ENCODE data around the gene TTLL12.

Gene TTLL12

DNA sequence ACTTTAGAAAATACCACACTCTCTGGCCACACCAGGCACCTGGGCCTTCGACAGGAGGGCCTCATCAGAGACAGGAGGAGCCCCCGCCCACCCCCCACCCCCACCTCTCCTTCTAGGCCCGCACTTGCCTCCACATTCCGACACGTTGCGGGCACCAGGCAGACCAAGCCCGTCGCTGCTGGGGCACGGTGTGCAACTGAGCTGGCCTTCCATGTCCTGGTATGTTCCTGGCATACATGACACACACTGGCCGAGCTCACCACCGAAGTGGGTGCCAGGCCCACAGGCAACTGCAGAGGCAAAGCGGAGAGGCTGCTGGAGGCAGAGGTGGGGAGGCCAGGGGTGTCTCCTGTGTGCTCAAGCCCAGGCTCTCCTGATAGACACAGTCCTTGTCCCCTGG lies 27.0 kb upstream of the TTLL12 start:
- no peak for DNase-seq (ENCODE audit: low spot score)

DNA sequence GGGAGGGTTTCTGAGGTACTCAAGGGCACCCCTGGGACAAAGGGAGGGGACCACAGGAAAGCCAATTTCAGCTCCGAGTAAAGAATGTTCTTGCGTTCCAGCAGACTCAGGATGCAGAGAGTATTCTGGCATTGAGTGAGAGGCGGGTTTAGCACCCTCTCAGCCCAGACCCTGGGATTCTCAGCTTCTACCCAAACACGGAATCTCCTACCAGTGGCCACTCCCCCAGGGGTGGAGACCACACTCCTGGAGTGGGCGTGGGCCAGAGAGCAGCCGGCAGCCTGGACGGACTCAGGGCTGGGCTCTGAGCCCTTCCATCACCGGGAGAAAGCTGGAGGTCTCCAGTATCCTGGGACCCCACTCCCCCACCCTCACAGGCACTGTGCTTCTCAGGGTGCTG lies 26.1 kb upstream of the TTLL12 start:
- no peak for DNase-seq (ENCODE audit: low spot score)

DNA sequence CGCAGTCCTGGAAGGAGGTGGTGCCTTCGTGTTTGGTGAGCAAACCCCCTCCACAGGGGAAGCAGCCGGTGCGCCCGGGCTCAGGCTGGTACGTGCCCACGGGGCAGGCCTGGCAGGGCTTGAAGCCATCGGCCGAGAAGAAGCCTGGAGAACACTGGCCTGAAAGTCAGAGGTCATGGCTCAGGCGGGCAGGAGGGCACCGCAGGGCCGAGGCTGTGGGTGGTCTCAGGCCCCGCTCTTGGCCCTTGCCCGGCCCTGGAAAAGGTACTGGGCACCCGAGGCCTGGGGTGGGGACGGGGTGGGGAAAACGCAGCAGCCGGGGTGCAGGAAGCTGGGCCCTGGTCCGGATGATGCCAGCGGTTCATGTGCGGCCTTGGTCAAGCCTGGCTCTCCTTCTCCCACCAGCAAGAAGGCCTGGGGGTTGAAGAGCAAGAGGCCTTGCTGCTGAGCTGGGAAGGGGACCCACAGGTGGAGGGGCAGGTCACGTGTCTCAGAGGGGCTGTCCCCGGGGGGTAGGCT lies 25.6 kb upstream of the TTLL12 start:
- DNase-seq (ENCODE audit: low spot score) = no peak

DNA sequence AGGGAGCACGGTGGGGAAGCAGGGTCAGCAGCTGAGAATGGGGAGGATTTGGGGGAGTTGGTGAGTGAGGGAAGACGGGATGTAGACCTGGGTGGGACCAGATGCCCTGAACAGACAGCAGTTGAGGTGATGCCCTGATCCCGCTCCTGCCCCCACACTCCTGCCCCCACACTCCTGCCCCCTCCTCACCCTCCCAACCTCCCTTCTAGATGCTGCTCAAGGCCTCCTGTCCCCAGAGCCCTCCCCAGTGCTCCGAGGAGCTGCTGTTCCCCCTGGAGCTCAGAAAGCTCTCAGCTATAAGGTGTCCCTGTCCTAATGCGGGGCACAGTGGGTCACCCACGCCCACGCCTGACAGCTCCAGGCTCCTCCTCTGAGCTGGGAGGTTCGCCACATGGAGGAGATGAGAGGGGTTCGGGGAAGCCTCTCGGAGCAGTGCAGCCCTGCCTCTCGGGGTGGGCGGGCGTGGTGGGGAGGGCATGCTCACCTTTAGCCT lies 25.1 kb upstream of the TTLL12 start:
- DNase-seq (ENCODE audit: low spot score) = no peak

DNA sequence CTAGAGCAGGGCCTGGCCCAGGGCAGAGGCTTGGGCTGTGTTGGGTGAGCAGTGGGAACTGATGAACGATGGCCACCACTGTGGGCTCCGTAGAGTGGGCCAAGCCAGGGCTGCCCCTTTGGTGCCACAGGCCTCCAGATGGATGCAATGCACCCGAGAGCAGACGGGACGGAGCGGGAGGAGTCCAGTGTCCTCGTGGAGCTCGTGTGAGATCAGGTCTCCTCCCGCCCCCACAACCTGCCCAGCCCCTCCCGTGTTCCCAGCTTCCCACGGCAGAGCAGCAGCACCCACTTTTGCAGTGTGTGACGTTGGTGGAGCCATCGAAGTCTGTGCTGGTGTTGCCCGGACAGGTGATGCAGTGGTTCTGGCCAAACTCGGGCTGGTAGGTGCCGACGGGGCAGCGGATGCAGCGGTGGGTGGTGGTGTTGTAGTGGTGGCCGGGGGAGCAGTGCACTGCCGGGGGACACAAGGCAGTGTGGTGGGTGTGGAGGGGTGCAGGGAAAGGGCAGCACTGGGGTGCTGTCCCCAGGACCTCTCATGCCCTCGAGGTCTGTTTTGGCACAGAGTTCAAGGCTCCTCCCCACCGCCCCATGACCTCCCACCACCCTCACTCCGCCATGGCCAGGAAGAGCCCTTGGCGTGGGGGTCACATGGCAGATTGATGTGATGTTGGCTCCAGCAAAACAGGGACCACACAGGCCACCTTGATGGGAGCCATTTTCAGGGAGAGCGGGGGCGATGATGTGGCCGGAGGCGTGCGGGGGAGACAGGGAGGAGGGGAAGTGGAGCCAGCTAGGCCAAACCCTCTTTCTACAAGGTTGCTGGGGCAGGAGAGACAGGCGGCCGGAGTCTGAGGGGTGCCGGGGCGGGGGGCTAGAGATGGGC lies 23.9 kb upstream of the TTLL12 start:
- no peak for DNase-seq (ENCODE audit: low spot score)

DNA sequence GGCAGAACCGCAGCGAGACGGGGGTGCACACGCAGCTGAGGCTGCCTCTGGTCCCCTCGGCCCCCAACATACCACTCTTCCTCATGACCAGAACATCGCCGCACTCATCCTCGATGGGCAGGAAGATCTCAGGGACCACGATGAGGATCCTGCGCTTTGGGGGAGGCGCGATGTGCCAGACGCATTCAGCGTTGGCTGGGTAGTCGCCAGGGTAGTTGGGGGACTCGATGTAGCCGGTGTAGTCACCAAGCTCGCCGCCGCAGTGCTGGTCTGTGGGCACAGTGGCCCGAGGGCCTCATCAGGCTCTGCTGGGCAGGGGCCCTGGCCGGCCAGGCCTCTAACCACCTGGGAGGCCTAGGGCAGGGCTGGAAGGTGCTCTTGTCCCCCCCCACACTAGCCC lies 23.0 kb upstream of the TTLL12 start:
- DNase-seq (ENCODE audit: low spot score) = no peak

DNA sequence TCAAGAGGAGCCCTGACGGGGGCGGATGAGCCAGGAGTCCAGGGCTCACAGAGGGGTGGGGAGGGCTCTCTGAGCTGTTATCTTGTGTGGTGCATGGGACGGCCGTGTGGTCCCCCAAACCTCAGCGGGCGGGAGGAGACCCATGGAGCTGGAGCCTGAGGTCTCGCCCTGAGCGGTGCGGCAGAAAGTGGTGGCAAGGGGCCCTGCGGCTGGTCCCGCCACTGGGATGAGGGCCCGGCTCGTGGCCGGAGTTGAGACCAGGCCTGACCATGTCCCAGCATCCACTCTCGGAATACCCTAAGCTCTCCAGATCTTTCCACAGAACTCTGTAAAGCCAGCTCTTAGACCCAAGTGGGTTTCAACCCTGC lies 22.6 kb upstream of the TTLL12 start:
- DNase-seq (ENCODE audit: low spot score) = no peak

DNA sequence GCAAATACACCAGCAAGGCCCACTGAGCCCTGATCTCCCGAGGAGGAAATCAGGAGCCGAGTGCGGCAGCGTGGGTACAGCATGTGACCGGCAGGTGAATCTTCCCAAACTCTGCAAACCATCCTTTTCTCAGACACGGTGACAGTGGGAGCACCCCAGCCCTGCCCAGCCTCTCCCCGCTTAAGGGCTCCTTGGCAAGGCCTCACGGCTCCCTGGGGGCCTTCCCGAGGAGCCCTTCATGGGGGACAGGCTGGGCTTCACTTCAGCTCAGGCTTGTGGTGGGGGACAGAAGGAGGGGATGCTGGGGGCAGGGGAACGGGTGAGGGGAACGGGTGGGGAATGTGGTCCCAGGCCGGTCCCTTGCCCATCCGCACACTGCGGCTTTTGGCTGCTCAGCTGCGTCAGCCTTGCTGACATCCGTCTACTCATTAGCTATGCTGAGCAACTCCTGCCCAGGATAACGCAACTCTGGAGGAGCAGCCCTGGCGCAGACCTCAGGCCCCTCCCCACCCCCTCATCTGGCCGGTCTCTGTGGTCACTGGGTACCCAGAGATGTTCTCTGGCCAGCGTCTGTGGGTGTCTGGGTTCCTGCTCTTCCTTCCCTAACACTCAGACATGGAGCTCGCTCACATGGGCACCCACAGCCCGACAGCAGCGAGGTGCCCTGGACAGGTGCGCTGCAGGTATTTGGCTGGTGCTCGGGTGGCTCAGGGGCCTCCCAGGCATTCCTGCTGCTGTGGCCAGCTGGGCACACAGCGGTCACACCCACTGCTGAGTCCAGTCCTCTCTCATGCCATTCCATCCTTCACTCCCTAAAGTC lies 22.0 kb upstream of the TTLL12 start:
- DNase-seq (ENCODE audit: low spot score) = no peak

DNA sequence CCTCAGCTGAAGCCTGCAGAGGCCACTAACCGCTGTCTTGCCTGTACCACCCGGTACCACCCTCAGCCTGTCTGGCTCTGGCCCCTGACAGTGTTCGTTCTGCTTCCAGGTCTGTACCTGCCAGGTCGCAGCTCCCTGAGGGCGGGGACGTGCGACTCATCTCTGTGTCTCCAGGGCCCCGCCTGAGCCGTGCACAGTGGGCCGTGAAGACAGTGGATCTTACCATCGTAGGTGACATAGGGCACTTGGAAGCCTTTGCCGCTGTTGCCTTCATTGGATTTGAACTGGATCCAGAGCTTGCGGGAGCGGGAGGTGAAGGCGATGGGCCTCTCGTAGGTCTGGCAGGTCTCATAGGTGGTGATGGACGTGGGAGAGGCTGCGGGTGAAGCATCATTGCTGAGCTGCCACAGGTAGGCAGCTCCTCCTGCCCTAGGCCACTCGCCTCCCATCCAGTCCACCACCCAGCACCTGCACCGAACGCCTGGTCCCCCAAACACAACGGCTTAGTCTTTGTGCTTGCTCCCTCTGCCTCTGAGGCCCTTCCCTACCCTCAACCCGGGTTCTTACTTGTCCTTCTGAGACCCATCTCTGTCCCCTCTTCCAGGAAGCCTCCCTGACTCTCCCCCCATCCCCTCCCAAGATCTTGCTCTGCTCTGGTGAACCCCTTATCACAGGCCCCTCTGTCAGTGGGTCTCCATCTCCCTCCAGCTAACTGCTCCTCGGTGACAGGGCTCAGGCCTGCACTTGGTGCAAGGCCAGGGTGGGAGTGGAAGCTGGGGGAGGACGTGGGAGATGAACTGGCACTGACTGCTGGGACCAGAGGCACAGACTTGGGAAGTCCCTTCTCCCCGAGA lies 21.1 kb upstream of the TTLL12 start:
- no peak for DNase-seq (ENCODE audit: low spot score)

DNA sequence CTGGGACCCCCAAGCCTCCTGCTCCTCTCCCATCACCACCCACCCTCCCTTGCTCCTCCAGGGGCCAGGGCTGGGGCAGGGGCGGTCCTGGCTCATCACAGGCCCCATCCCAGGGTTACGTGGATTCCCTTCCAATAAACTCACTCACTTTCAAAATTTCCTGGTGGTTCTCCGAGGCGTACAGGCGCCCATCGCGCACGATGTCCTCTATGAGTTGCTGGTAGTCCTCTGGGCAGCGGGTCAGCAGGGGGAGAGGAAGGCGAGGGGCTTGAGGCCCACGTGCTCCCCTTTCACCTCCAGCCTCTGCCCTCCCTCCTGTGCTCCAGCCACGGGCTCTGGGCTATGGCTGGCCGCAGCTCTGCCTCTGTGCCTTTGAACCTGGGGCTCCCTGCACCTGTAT lies 20.5 kb upstream of the TTLL12 start:
- DNase-seq (ENCODE audit: low spot score) = no peak

DNA sequence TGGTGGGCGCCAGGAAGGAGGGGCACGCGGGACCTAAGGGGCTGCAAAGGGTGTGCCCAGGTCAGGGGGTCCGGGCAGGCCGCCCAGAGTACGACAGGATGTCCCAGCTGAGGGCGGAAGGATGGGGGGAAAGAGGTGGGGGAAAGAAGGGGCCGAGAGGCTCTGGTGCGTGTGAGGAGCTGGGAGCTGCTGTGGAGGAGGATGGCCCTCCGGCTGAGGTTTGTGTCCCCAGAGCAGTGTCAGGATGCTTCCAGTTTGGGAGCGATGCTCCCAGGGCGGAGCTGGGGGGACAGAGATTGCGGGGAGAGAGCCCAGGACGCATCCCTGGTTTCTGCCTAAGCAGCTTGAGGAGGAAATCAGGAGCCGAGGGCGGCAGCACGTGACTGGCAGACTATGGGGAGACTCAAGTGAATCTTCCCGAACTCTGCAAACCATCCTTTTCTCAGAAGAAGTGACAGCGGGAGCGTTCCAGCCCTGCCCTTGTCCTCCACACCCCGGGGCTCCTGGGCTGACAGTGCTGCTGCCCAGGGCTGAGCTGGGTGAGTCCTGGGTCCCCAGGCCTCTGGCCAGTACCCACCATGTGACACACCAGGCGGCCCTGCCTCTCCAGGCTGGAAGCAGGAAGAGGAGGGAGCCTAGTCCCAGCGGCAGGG lies 19.7 kb upstream of the TTLL12 start:
- DNase-seq (ENCODE audit: low spot score) = no peak

DNA sequence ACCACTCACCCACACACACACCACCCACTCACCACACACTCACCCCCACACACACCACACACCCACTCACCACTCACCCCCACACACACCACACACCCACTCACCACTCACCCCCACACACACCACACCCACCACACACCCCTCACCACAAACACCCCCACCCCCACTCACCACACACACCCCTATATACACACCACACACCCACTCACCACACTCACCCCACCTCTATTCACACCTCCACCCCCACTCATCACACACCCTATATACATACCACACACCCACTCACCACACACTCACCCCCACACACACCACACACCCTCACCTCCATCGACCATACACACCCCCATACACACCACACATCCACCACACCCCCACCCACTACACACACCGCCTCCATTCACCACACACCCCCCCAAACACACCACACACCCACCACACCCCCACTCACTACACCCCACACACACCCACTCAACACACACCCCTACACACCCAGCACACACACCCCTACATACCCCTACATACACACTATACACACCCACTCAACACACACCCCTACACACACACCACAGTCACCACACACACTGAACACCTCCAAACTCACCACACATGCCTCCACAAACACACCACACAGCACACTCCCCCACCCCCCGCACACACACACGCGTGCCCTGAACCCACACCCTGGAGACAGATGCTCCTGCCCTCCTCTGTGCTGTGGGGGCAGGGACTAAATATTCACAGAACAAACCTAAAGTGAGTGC lies 19.0 kb upstream of the TTLL12 start:
- DNase-seq (ENCODE audit: low spot score) = no peak

DNA sequence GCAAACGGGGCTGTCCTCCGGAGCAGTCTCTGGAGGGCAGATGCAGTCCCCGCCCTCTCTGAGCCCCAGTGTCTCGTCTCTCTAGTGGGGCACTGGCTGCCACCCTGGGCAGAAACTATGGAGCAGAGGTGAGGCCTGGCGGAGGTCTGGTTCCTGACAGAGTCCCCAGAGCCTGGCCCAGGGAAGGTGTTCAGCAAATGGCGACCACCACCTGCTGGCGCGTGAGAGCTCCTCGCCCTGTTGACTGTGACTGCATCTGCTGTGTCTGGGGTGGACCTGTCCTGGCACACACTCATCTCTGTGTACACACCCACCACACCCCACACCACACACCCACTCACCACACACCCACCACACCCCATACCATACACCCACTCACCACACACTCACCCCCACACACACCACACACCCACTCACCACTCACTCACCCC lies 18.3 kb upstream of the TTLL12 start:
- DNase-seq (ENCODE audit: low spot score) = no peak

DNA sequence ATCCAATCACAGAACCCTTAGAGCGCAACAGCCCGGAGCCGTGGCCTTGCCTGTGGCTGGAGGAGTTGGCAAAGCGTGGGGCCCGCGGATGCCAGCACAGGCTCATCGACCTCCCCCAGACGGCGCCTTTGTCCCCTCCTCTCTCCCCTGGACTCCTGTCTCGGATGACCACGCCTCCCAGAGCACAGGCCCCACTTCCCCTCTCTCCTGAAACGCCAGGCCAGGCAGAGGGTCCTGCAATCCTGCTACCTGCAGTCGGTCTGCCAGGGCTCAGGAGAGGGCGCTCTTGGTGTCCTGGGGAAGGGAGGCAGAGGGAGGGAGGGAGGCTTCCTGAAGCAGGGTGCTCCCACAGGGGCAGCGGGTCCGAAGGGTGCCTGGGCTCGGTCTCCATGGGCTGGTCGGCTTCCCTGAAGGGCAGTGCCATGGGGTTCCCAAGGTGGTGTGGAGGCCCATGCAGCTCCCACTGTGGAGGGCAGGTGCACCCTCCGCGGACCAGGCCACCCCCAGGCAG lies 16.6 kb upstream of the TTLL12 start:
- no peak for DNase-seq (ENCODE audit: low spot score)

DNA sequence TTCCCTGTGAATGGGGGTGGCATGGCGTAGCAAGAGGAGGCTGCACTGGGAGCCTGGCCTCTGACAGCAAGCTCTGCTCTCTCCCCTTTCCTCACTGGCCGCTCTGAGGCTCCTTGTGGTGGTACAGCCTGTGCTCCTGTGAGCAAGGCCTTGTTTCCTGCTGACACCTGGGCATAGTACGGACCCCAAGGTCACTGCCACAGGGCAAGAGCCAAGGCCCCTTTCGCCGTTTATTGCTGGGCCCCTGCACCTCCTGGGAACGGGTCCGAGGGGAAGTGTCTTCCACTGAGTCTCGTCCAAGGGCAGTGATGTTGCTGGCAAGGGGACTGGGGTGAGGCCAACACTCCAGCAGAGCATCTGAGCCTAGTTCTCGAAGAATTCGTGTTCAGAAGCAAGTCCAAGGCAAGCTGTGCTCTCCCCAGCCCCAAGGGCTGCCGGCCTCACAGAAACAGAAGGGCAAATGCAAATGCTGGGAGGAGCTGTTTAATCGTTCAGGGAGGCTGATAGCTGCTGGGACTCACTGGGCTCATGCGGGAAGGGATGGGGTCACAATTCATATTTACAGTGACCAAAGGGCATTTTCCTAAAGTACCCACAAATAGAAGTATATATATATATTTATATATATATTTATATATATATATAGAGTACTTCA lies 15.9 kb upstream of the TTLL12 start:
- no peak for DNase-seq (ENCODE audit: low spot score)

DNA sequence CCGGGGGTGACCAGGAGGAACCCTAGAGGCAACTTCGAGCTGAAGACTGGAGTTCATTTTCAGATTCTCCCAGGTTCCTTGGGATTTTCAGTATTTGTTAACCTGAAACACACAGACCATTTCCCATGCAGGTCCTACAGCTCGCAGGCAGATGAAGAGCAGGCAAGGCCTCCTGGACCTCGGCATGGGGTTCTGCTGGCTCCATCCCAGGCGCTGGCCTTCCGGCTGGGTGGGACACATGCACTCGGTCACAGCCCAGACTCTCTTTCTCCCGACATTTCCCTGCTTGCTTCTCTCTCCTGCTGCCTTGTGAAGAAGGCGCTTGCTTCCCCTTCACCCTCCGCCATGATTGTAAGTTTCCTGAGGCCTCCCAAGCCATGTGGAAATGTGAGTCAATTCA lies 15.4 kb upstream of the TTLL12 start:
- no peak for DNase-seq (ENCODE audit: low spot score)

DNA sequence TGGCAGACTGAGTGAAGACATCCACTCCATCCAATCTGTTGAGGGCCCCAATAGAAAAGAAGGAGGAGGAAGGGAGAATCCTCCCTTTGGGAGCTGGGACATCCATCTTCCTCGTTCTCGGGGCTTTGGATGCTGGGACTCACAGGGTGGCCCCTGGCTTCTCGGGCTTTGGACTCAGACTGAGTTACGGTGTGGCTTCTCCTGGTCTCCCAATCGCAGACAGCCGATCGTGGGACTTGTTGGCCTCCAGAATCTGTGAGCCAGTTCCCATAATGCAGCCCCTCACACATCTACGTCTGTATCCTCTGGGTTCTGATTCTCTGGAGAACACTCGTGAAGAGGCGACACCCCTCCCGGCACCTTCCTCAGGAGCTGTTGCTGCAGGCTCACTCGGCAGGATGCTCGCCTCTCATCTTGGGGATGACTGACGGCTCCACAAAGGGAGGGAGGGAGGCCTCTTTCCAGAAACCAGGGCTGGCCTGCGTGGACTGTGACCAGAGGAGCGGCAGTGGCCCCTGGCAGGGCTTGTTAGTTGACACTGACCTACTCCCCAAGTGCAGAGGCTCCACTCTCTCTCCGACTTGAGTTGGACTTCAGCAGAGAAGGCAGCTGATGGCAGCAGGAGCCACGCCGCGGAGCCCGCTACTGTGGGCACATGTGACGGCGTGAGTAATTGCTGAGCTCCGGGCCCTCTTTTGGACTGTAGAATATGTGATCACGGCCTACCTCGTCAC lies 14.7 kb upstream of the TTLL12 start:
- DNase-seq (ENCODE audit: low spot score) = no peak

DNA sequence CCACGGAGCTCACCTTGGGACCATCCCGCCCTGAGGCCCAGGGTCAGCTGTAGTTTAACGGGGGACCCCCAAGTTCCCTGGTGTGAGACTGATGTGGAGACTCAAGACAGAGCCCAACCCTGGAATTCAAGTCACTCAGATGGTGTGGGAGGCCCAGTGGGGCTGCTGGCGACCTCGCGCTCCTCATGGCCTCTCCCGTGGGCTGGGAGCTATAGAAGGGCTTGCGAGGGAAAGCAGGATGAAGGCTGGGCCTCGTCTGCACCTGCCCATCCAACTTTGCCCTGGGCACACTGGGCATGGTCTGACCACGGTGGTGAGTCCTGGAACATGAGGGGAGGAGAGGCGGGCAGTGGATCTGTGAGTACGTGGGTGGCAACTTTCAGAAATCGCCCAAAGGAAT lies 13.6 kb upstream of the TTLL12 start:
- no peak for DNase-seq (ENCODE audit: low spot score)

DNA sequence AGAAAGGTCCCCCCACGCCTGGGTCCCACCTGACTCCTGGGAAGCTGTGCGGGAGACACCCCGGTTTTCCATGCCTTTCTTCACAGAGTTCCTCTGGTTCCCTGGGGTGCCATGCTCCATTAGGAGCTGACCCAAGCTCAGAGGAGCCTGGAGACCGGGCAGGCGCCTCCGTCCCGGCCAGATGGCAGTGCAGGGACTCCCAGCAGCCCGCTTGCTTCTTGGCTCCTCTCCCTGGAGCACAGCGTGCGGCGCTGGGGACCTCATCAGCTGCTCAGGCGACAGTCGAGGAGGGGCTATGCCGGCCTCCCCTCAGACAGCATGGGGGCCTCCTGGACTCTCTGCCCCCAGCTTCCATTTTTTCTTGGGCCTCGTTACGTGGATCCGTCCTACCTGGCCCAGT lies 13.1 kb upstream of the TTLL12 start:
- no peak for DNase-seq (ENCODE audit: low spot score)
